ENCODE data around the gene ZNF554.

The ZNF554 gene

DNA sequence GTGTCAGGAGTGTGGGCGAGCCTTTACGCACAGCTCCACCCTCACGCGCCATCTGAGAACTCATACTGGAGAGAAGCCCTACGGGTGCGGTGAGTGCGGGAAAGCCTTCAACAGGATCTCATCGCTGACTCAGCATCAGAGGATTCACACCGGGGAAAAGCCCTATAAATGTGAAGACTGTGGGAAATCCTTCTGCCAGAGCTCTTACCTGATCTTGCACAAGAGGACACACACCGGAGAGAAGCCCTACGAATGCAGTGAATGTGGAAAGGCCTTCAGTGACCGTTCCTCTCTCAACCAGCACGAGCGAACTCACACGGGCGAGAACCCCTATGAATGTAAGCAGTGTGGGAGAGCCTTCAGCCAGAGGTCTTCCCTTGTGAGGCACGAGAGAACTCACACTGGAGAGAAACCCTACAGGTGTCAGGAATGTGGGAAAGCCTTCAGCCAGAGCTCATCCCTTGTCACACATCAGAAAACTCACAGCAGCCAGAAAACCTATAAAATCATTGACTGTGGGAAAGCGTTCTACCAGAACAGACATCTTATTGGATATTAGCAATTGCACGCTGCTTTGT, 14.7 kb downstream of the ZNF554 start:
- no peak for FAIRE-seq

DNA sequence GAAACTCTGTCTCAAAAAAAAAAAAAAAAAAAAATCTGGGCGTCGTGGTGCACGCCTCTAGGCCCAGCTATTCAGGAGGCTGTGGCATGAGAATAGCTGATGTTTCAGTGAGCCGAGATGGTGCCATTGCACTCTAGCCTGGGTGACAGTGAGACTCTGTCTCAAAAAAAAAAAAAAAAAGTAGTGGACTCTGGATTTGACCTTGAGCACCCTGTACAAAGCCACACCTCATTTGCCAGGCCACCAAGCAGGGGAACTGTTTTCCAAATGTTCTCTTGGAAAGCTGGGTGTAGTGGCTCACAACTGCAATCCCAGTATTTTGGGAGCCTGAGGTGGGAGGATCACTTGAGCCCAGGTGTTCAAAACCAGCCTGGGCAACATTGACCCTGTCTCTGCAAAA, 17.8 kb downstream of the ZNF554 start:
- no peak for FAIRE-seq

DNA sequence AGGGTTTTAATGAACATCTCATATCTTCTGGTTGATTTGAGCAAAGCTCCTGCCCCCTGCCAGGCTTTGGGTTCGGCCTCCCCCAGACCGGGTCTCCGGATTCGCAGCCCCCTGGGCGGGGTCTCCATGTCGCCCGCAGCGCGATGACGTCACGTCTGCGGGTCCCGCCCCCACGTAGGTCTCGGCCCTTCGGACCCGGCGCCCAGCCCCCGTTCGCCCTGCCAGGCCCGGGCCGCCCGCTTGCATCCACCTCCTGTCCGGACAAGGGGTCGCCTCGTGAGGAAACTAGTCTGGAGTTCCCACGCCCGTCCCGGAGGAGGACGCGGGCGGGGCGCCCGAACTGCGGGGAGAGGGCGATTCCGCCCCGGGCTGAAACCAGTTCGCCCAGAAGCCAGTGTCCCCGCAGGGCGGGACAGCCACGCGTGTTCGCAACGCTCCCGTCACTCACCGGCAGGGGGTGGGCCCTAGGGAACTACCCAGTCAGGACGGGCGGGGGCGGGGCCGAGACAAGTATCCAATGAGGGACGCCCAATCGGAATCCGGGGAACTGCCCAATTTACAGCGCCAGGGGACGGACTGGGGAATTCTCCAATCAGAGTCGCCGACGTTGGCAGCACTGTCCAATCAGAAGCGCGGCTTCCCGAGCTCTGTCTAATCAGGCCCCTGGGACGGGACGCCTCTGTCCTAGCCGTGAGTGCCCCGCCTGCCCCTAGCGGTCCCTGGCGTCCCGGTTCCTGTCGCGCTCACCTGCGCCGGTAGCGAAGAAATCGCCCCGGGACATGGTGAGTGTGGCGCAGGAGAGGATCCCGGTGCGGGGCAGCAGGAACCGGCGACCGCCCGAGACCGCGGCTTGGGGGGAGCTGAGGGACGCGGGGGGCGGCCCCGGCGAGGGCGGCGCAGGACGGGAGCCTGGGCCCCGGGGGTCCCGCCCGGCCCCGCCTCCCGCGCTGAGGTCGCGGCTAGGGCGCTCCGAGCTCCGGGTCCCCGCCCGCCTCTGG, 21.4 kb downstream of the ZNF554 start, which contains the start of gene ZNF555:
ZNF555 (plus strand) TSS at position 682 of the 998 bp plus-strand sequence; CDS start at position 780, 98 bp downstream.
- FAIRE-seq: peak; percentile 47

DNA sequence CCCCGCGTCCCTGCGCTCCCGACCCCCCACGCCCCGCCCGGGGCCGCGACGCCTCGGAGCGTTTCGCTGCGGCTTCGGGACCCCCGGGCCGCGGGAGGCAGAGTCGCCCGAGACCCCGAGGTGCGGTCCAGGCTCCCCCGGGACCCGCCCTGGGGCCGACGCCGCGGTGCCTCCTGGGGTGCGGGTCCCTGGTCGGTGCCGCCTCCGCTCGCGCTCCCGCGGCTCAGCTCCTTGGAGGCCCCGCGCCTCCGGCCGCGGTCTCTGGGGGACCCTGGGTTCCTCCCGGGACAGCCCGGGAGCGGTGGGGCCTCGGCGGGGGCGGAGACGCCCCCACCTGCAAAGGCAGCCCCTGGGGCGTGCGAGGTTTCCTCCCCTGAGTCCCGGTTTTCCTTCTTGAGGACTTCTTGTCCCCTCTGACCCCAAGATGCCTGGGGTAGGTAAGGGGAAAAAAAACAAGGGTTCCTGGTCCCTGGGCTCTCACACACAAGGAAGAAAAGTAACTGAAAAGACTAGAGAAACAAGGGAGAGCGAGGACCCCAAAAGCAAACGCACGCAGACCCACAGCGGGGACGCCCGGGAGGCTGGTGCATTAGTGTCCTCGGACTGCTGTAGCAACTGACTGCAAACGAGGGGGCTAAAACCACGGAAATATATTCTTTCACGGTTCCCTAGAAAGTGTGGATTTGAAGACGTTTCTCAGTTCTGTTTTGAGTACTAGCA, 22.3 kb downstream of the ZNF554 start:
- no peak for FAIRE-seq

DNA sequence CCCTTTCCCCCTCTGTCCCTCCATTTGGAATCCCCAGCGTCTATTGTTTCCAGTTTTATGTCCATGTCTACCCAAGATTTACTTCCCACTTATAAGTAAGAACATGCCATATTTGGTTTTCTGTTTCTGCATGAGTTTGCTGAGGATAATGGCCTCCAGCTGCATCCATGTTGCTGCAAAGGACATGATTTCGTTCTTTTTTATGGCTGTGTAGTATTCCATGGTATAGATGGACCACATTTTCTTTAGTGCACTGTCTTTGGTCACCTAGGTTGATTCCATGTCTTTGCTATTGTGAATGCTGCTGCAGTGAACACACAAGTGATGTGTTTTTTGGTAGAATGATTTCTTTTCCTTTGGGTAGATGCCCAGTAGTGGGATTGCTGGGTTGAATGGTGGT, 25.4 kb downstream of the ZNF554 start:
- FAIRE-seq: no peak

DNA sequence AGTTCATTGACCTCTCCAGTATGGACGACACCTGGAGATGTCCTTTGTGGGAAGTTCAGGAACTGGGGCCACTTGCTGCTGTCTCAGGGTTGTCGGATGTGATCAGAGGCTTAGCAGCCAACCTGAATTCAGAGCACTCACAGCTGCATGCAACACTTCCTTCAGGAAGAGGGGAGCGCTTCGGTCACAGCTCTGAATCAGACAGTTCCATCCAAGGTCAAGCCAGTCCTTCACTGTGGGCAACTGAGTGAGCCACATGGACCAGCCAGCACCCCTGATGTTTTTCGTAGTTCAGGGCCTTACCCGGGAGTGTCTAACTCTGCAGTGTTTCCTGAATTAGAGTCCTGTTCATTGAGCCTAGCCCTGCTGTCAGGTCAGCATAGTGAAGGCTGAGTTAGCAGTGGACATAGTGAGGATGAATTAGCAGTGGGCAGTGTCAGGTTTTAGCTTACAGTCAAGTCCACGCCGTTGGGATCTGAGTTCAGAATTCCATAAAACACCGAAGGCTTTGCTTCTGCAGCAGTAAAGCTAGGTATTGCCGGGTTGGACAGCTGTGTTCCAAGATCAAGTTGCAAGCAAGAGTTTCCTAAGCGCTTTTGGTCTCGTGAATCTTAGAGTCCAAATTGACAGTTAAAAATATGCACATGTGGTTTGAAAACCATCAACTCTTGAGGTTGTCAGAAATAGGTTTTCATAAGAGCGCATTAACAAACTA, 26.7 kb downstream of the ZNF554 start:
- FAIRE-seq: no peak

DNA sequence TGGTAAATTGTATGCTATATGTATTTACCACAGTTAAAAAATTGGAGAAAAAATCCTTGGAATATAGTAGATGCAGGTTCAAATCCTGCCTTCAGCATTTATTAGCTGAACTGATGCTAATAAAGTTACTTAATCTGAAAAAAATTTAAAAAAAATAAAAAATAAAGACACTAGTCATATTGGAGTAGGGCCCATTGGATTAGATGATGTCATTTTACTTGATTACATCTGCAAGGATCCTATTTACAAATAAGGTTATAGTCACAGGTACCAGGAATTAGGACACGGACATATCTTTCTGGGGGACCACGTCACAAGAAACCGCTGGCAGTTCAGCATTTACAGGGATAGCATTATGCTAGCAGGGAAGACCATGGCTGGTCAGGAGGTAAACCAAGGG, 27.8 kb downstream of the ZNF554 start:
- no peak for FAIRE-seq

DNA sequence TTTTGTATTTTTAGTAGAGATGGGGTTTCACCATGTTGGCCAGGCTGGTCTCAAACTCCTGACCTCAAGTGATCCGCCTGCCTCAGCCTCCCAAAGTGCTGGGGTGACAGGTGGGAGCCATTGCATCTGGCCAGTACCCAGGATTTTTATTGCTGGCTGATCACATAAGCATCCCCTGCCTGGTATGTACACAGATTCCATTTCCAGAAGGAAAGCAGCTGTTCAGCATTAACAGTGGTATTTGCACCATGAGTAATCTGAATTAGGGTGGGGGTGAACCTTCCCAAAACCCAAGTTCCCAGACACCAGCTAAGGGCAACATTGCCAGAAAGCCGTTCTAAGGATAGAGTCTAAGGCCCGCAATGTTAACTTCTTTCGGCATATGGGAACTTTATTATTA, 28.9 kb downstream of the ZNF554 start:
- no peak for FAIRE-seq

DNA sequence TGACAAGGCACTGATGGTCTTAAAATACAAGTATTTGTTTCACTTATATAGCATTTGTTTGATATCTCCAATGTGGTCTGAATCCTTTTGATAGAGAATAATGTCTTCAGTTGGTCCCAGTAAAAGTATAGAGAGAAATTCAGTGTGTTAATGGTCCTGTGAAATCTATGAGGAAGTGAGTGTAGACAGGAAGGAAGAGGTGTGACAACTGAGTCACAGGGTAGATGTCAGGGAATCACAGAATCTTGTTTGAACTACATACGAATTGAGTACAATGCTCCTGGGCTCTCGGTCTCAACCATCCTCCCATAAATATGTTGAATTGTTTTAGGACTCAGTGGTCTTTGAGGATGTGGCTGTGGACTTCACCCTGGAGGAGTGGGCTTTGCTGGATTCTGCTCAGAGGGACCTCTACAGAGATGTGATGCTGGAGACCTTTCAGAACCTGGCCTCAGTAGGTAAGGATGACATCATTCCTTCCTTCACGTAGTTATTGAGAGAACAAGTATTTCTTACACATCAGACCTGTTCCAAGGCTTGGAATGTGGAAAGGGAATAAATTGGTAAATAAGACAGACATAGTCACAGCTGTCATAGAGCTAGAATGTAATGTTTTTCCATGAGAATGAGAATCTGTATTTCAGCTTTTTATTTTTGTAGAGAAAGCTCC, 30.7 kb downstream of the ZNF554 start:
- no peak for FAIRE-seq

DNA sequence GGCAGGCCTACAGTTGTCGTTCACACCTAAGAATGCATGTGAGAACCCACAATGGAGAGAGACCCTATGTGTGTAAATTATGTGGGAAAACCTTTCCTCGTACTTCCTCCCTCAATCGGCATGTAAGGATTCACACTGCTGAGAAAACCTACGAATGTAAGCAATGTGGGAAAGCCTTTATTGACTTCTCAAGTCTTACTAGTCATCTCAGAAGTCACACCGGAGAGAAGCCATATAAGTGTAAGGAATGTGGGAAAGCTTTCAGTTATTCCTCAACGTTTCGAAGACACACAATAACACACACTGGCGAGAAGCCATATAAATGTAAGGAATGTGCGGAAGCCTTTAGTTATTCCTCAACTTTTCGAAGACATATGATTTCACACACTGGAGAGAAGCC, 32.9 kb downstream of the ZNF554 start:
- FAIRE-seq: no peak

DNA sequence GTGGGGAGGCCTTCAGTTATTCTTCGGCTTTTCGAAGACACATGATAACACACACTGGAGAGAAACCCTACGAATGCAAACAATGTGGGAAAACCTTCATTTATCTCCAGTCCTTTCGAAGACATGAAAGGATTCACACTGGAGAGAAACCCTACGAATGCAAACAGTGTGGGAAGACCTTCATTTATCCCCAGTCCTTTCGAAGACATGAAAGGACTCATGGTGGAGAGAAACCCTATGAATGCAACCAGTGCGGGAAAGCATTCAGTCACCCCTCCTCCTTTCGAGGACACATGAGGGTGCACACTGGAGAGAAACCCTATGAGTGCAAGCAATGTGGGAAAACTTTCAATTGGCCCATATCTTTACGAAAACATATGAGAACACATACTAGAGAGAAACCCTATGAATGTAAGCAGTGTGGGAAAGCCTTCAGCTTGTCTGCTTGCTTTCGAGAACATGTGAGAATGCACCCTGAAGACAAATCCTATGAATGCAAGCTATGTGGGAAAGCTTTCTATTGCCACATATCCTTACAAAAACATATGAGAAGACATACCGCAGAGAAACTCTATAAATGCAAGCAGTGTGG, 33.4 kb downstream of the ZNF554 start:
- no peak for FAIRE-seq

DNA sequence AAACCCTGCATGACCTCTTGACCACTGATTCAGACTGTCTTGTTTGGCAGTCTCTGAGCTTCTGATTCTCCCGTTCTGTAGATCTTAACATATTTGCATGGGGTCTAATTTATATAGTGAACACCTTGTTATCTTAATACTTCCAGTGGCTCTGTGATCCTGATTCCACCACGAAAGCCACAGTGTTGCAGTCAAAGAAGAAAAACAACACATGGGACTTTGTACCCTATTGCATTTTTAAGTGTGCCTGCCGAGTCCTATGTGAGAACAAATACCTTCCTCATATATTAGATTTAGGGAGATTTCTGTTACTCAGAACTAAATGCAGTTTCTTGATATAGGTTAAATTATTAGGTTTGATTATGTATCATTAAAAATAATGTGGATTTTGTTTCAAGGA, 35.2 kb downstream of the ZNF554 start:
- FAIRE-seq: no peak

DNA sequence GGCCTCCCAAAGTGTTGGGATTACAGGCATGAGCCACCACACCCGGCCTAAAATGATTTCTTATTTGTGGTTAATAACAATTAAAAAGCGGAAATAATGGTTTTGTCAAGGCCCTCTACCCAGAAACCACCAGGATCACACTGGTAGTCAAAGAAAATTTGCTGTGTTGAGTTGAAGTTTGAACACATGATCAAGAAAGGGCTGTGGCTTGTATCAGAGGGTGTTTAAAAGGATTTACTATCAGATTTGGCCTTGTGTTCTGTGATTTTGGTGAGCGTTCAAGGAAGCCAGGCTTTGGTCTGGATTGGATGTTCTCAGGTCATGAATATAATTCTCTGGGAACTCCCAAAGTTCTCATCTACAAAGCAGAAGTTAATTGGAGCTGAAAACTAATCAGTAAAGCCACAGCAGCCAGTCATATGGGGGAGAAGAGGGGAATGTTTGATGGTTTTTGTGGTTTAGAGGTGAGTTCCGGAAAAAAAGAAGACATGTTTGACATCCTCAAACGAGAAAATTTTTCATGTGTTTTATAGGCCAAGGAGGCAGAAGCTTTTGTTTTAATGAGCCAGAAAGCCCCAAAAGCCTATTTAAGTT, 36.9 kb downstream of the ZNF554 start:
- FAIRE-seq: no peak

DNA sequence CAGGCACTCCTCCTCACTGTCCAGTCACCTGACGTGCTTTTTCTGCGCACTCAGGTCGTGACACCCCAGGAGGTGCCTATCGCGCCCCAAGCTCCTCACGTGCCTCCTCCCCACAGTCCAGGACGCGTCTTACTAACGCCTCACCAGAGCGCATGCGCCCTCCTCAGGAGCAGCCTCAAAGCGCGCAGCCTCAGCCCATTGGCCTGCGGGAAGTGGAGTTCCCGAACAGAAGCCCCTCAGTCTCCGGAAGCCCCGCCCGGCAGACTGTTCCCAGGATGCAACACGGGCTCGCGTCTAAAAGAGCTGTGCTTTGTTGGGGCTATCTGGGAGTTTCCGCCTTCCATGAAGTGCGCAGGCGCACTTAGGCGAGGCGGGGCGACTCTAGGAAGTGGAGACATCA, 39.2 kb downstream of the ZNF554 start:
- FAIRE-seq: no peak

DNA sequence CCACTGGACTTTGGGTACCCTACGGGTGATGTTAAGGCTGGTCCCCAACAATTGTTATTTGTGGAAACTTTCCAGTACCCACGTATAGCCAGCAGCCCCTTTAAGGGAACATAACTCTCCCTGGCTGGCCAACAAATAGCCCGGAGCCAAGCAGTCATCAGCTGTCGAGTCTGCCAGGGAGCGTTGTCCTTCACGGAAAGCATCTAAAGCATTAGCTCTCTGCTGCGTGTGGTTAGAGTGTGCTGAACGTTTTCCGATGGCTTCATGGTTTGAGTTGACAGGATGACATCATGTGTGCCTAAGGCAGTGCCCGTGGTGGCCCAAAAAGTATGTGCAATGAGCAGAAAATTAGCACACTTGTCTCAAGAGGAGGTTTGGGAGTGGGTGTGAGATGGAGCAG, 44.1 kb downstream of the ZNF554 start:
- no peak for FAIRE-seq

DNA sequence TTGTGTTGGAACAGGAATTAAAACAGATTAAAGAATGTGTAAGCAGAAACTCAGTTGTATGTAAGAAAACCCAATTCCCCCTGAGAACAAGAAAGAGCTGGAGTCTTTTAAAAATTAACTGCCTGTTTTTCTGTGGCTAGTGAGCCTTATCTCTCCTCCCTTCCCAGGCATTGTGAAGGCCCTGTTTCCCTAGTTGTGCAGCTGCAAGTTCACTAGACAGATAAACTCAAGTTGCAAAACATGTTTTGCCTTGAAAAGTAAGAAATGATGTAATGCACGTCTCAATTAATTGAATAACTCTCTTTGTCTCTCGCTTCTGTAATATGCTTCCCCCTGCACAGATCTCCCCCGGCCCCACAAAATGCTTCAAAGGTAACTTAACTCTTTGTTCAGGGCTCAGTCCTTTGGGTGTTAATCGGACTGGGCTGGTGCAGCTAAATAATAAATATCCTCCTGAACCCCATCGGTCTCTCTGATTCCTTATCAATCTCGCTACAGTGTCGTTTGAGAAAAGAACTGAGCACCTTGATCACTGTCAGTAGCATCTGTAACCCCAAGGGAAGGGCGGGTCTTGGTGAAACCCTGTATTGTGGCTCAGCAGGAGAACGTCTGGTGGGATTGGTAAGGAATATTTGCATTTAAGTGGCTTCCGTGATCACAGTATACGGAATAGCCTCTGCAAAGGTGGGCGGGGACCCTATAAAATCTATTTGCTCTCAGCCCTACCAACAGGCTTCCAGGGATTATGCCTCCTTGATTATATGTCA, 45.8 kb downstream of the ZNF554 start:
- FAIRE-seq: no peak

DNA sequence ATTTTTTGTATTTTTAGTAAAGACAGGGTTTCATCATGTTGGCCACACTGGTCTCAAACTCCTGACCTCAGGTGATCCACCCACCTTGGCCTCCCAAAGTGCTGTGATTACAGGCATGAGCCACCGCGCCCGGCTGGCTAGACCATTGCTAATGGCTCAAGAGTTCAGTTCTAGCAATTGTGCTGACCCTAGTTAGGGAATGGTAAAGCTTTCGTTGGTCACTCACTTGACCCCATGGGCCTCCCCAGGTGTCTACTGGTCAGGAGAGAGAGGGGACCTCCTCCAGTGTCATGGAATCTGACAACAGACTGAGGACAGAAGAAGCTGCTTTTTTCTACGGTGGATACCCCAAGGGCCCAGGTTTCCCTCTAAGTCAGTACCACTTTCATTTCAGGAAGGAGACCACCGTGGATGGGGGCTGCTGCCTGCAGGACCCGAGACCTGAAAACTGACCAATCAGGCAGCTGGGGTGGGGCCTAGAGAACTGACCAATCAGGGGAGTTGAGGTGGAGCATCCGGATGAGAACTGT, 46.9 kb downstream of the ZNF554 start:
- no peak for FAIRE-seq

DNA sequence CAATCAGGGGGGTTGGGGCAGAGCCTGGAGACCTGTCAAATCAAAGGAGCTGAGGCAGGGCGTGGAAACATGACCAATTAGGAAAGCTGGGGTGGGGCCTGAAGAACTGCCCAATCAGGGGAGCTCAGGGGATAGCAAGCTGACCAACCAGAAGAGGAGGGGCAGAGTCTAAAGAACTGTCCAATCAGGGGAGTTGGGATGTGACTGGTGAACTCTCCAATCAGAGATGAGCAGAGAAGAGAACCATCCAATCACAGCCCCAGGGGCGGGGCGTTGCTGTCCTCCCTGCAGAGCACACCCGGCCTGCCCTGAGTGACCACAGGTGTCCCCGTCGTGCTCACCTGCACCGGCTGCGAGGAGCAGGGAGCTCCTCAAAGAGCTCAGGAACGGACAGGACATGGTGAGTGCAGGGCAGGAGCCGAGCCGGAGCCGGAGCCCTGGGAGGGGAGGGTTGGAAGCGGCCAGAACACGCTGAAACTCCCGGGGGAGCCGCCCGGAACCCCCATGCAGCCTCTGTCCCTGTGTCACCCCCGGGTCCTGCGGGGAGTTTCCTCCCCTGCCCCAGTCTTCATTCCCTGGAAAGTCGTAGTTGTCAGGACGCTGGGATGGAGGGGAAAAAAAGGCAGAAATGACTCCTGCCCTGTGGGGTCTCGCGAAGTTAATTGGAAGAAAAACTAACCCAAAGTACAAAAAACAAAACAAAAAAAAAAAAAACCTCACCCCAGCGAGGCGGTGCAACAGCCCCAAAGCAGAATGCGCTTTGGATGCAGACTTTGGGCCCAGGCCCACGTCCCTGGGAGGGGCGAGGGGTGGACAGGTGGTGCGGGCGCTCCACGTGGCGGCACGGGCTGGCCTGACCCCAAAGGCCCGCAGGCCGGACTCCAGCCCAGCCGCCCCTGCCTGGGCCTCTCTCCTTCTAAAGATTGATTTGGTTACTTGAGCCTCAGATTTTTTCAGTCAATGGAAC, 47.6 kb downstream of the ZNF554 start, which contains the start of gene ZNF556:
ZNF556 (plus strand) TSS at position 311 of the 967 bp plus-strand sequence; CDS start at position 398, 87 bp downstream.
- no peak for FAIRE-seq

DNA sequence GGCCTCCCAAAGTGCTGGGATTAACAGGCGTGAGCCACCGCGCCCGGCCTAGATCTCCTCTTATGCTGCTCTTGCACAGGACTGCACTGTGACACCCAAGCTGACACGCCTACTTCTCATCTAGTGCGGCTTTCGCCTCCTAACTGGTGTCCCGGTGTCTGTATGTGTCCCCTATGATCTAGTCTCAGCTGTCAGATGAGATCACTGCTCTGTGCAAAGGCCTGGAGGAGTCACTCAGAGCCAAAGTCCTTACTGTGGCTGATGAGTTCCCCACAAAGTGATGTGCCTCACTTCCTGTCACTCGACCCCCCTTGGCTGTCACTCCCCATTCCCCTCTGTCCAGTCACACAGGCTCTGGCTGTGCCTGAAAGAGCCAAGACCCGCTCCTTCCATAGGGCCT, 50.0 kb downstream of the ZNF554 start:
- no peak for FAIRE-seq
